NCI-H82 treated with DMSO at 0.1 percent for 48 hours (cell line): ENCODE data around the gene ABLIM1.

Source experiments
- DNase-seq: peaks from one replicate; lab custom pipeline; 2025; ENCODE audit not compliant: unreplicated experiment; lab: John Stamatoyannopoulos, UW

ABLIM1 gene

GRCh38 chr10:114495303-114495702, 162.8 kb downstream of the ABLIM1 start:
- DNase-seq: no peak

GRCh38 chr10:114492351-114493037, 165.6 kb downstream of the ABLIM1 start:
- no peak for DNase-seq

DNA sequence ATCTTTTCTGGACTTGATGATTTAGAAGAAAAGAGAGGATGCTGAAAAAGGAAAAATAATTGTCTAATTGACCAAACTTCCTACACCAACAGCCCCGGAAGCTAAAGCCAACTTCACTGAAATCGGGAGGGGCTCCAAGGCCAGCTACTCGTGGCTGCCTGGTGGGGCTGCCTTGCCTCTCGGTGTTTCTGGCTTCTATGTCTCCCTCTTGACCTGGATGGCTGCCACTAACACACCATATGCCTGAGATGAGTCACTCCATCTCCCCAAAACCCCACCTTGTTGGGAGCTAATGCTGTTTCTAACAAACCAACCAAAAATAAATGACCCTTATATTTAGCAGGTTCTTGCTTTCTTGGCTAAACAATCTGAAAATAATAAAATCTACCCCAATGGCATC, 166.1 kb downstream of the ABLIM1 start:
- no peak for DNase-seq

DNA sequence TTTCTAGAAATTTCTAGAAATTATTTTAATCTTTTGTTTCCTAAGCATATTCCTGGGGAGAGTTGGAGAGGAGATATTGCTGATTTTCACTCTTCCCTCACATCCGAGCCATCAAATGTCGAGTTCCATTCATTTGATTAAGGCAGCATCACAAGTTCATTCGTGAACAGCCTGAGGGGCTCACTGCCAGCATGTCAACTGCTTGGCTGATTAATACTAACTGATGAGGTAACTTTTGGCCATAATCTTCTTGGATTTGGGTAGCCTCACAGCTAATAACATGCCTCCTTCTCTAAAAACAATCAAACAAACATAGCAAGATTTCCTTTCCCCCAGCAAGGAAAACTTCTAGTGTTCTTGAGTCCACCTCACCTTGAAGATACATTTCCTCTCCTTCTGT, 166.7 kb downstream of the ABLIM1 start:
- no peak for DNase-seq

GRCh38 chr10:114489521-114490310, 168.4 kb downstream of the ABLIM1 start:
- no peak for DNase-seq

DNA sequence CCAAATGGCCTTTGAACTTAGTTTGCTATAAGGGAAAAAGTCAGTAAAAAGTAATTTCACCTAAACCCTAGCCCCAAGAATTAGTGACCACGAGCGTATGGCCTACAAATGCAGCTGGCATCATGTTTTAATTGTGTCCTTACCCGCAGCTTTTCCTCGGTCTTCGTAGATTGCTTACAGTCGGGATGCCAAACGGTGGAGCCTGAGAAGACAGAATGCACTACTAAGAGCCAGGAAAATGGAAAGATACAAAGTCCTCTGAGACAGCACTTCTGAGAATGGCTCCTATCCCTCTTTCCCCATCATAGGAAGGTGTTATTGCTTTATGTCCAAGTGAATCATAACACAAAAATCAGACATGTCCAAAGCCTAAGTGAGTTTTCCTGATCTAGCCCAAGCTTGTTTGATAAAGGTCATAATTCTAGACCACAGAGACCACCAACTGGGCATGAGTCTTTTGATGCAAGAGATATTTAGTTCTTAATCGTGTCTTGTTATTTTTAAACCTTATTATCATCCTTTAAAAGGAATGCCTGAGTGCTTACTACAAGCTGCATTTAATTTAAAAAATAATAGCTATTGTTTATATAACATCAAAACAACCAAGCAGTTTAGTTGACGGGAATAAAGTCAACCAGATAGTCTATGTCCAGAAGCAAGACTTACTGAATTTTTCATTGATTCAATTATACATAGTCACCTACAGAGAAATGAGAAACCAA, 170.1 kb downstream of the ABLIM1 start:
- no peak for DNase-seq

DNA sequence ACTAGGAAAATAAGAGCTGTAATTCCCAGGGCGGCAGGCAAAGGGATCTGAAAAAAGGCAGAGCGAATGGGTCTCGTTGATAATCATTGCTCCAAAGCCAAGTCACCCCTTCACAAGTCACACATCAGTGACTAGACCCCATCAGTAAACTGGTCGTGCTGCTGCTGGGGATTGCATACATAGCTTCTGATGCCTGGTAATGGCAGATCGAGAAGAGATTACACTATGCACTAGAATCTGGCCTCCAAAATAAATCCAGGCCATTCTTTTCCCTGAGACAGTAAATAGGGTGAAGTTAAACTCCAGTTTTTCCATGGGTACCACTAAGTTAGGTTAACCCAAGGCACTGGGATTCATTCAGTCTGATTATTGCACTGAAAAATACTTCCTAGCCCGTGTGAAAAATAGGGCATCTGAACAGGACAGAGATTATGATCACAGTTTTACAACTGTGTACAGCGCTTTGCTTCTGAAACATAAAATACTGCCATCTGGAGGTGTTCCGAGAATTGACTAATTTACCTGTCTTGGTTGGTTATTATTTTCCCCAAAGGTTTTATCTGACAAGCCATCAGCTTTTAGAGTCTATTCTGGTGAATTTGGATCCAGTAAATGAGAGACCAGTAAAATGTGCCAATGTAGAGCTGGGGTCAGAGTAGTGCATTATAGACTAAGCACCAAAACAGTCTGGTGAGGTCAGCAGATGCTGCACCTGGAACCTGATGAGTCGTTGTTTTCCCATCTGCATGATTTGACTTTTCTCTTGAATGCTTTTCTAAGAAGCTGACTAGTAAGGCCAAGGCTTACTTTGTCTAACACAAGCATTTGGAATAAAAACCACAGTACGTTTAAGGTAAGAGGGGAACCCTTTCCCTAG, 170.9 kb downstream of the ABLIM1 start:
- no peak for DNase-seq

DNA sequence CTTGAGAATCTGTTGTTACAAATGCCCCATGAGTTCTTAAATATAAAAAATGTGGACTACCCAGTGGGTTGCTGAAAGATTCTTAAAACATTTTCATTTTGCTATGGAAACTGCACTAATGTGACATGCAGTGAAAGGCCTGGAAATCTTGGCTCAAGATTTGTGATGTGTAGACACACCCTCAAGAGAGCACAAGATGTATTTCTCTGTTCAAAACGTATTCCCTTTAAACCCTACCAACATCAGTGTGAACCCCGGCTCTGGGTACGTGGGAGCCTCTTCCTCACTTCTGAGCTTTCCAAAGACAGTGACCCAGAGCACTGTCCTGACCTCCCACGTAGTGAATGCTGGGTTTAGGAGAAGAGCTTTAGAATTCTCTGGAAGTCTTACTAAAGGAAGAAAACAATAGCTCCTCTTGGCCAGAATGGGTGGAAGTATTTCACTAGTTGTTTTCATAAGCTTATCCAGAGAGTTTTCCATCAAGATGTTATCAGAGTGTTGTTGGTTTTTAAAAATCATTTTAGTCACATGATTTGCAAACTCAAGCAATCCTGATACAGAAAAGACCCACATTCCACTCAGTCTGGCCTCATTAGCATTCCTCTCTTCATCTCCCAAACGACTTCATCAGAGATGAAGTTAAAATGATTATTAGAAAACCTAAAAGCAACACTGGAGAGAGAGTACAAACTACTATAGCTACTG, 172.2 kb downstream of the ABLIM1 start:
- DNase-seq: no peak

DNA sequence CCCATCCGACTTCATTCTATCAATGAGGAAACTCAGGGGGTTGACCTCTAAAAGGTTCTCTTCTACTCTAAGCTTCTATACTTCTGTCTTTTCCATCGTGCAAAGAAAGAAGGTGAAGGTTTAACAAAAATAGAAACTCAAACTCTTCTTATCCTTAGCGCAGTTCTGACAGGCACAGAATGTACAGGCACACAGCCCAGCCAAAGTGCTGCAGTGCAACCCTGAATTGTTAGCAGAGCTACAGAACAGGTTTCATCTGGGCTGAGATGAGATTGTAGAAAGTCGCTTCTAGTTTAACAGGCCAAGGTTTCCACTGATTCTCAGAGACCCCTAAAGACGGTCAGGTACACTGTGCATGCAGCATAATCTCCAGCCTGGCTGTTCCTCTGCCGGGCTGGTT, 174.5 kb downstream of the ABLIM1 start:
- no peak for DNase-seq

- no peak for DNase-seq
Measured at GRCh38 chr10:114482480-114483304, 175.4 kb downstream of the ABLIM1 start.

- DNase-seq: no peak
Measured at GRCh38 chr10:114481055-114481454, 177.0 kb downstream of the ABLIM1 start.

- DNase-seq: no peak
Measured at GRCh38 chr10:114479836-114480235, 178.2 kb downstream of the ABLIM1 start.

DNA sequence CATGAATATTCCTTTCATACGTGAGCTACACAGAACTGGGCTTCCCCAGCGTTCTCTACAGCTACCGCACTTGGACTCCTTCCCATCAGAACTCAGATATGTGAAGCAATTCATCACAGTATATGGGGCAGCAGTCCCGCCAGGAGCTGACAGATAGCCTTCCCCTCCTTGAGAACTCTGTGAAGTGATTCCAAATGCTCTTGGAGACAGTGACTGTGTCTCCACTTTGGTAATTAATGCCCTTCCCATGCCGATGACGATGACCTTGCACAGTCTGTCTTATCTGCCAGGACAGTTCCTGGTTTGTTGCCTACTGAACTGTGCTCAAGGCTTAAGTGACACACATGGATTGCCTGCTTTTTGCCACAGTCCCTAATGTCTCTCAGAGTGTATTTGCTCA, 178.8 kb downstream of the ABLIM1 start:
- DNase-seq: no peak

DNA sequence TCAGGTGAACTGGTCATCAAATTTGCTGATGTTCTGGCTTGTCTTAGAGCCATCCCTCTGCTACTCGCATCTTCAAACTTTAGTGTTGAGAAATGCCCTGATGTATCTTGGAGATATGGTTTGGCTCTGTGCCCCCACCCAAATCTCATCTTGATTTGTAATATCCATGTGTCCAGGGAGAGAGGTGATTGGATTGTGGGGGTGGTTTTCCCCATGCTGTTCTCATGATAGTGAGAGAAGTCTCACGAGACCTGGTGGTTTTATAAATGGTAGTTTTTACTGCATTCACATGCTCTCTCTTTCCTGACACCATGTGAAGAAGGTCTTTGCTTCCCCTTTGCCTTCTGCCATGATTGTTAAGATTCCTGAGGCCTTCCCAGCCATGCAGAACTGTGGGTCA, 179.8 kb downstream of the ABLIM1 start:
- no peak for DNase-seq

GRCh38 chr10:114477285-114477684, 180.8 kb downstream of the ABLIM1 start:
- DNase-seq: no peak

DNA sequence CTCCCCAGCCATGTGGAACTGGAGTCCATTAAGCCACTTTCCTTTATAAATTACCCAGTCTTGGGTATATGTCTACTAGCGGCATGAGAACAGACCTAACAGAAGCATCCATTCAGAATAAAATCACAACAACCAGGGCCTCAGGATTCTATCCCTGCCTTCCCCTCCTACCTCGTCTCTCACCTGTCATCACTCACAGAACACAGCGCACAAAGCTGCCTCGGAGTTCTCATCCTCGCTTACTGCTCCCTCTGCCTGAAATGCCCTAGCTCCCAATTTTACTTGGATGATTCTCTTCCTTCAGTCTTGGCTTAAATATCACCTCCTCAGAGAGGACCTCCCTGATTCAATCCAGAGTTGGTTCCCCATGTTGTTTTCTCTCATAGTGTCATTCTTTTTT, 183.1 kb downstream of the ABLIM1 start:
- no peak for DNase-seq

GRCh38 chr10:114473776-114474175, 184.3 kb downstream of the ABLIM1 start:
- DNase-seq: no peak

- DNase-seq: peak; percentile 20
Measured at GRCh38 chr10:114472877-114473253, 185.2 kb downstream of the ABLIM1 start.
